ENCODE data around the gene ACACA.

ACACA gene

DNA sequence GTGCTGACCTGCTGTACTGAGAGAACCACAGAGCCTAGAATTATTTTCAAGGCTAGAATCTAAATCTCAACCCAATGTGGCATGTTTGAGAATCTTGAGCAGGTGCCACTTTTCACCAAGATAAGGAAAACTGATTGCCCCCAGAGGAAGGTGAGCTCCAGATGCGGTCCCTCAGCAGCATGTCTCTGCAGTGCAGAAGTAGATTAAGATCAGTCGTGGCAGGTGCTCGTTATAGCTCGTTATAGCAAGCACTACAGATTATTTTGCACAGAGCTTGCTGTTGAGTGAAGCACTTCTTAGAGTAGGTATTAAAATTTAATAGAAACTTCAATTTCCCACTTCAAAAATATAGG is 281.8 kb downstream of the ACACA start:
- DNase-seq, result no peak

- DNase-seq, result no peak
Measured at GRCh38 chr17:37123941-37124820, 282.5 kb downstream of the ACACA start.

DNA sequence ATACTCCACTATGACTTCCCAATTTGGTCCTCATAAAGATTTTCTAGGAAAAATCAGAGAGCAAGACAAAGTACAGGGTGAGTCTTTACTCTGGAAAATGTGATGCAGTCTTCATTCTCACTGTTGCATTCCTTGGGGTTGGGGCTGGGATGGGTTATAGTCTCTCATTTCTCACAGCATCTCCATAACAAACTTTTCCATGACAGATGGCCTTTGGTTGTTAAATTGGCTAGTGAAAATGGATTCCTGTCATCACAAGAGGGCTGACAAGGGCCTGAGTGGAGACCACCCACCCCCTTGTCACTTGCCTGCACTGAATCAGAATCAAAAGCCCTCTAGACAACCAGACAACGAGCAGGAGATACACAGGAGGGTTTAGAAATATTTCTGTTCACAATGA is 283.2 kb downstream of the ACACA start:
- DNase-seq, result no peak

DNA sequence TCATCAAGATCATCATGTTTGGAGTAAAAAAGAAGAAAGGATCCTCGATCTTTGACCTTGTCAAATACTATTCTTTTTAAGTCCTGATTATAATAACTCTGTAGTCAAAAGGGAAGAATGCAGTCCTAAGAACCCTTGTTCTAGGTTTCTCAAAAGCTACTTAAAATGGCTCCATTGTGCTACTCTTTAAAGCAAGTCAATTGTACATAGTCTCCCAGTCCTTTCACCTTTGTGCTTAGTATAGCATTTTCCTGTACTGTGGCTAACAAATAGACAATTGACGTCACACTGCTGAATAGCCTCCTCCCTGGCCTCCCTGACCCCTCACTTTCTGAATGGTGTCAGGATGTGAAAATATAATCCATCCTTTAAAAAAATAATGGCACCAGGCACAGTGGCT is 285.0 kb downstream of the ACACA start:
- DNase-seq, result no peak

DNA sequence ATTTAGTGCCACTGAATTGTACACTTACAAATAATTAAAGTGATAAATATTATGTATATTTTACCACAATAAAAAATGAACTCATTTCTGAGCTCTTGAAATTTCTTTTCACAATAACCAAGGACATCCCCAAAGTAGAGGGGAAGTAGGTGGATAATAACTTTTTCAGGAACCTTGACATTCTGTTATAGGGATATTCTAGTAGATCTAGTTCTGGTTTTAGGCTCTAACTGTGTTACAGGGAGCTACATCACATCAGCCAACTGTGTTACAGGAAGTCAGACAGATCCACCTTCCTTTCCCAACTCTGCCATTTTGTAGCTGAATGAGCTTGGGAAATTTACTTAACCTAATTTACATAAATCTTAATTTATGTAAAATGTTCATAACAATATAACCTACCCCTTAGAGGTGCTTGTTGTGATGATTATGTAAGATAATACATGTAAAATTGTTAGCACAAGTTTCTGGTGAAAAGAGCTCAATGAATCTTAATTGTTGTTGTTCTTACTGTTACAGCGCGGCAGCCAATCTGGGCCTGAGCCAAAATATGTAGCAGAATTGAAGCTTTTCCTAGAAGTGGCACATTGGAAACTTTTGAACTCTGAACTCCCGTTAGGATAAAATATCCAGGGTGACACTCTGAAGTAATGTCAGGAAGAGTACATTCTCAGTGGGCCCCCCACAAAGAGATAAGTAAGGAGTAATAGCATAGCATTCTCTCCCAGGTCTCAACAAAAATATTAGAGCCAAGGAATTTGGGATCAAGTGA is 288.1 kb downstream of the ACACA start:
- DNase-seq, result no peak

DNA sequence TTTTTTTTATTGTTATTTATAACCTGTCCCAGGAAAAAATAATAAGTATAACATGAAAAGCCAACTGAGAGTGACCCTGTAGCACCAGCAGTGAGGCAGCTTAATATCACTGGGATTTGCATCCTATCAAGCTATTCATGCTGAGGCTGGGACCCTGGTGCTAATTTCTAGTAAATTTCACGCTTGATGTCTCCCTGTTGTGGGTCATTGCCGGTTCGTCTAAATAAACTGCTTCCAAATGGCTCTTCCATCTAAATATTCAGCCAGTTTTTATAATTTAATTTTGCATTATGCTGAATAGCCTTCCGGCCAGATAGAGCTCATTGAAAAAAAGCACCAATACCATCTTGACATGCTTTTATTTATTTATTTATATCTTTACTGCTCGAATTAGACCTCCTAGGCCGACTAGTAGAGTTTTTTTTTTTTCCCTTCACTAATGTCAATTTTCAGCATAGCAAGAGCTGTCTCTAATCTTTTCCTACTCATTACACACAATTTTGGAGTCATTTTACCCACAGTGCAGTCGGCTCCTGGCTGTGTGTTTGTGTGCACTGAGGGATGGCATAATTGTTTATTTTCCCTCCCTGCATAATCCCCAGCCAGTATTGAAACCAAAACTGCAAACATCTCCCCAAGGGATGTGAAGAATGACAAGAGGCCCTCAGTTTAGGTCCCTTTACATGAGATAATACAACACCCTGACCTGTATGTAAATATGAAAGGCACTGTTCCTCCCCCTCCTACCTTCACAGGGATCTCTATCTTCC is 289.1 kb downstream of the ACACA start:
- DNase-seq, result no peak

DNA sequence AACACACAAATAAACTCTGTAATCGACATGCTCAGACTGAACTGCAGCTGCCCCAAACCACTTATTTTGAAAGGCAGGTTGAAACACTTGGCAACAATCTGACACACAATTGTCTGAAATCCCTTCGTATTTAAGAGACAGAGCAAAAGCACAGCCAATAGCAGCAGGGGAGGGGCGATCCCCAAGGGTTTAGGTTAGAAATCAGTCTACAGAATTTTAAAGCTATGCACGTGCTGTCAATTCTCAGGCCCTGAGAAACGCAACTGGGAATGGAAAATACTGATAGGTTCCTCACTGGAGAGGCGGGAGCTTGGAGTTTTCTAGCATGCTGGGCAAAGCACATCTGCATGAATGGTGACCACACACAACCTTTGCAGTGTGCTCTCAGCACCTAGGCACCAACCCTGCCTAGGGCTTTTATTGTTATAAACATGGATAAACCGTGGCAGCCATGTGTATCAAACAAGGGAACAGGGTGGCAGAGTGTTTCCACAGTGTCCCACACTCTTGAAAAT is 289.9 kb downstream of the ACACA start:
- no peak for DNase-seq

DNA sequence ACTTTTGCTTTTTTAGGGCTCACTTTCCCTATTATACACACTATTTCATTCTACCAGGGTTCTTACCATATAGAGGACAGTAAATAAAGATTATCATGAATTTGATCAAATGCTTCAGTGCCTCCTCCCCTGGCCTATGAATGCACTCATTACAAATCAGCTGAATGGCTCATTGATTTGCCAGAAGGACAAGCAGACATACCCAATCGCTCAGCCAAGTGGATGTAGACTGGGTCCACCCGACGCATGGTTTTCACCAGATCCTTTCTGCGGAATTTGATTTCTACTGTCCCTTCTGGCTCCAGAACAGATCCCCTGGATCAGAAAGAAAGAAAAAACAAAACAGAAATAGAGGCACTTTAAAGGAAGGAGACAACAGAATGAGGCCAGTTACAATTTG is 295.3 kb downstream of the ACACA start:
- no peak for DNase-seq

DNA sequence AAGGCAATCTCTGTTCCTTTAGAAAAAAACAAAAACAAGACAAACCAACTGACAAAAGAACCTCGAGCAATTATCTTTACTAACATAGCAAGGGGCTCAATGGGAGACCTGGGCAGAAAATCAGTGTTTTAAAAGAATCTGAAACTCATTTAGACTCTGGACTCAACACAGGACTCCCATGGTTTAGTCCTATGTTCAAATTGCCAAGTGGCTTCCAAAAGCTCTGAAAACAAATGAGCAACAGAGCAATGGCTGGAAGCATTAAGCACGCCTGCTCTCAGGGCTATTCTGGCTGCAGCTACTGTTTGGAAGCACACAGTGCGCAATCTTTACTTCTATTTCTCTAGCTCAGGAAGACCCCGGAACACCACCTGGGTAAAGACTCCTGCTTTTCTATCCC is 295.9 kb downstream of the ACACA start:
- DNase-seq, result no peak

DNA sequence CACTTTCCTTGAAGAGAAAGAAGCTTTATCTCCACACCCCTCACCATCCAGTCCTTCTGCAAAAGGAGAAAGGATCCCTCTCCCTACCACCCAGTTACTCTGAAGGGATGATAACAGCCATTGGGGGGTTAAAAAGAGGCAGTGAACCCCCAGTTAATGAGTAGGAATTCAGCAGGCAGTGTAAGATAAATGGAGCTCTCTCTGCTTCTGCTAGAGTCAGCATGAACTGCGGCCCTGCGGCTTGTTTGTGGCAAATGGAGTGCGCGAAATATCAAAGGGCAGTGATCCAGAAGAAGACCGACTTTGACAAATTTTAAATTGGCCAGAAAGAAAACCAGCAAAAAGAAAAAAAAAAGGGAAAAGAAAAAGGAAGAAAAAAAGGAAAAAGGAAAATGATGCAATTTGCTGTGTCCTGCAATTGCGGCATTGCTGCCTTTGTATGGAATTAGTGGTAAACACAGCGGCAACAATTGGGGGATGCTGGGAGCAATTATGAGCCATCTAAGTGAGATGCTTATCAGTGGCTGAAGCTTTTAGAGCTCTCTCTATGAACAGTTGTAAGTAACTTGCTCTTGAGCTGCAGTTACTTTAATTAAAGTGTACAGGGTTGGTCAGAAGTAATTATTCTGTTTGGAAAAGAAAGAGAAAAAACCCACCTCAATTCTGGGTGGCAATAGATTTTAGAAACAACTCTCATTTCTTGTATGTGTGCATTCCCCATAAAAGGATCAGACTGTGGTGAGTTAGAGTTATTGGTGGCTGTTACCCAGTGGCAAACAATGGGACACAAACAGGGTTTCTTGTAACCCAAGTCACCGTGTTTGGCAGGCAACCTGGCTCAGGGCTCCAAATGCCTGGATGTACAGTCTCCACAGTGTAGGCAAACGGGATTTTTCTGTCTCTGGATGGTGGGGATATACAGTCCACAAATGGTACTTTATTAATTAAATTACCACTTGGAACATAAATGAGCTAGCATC is 296.6 kb downstream of the ACACA start:
- no peak for DNase-seq

DNA sequence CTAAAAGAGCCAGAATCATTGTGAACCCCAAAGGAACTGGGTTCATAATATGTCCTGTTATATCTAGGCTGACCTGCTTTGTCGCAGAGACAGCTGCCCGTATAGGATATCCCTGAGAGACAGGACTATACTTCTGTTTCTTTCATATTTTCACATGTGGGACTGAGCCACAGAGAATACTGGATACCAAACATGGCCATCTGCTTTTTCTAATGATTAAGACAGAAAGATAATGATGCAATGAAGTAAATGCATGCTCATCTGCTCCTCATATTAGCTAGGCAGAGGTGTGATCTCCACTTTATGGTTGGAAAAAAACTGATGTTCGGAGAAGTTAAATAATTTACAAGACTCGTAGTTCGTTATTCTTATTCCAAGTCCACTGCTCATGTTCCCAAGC is 297.5 kb downstream of the ACACA start:
- no peak for DNase-seq

GRCh38 chr17:37107406-37108083 is 299.1 kb downstream of the ACACA start:
- DNase-seq, result no peak

GRCh38 chr17:37106049-37106448 is 300.6 kb downstream of the ACACA start:
- no peak for DNase-seq

GRCh38 chr17:37103231-37103630 is 303.4 kb downstream of the ACACA start:
- DNase-seq, result no peak

DNA sequence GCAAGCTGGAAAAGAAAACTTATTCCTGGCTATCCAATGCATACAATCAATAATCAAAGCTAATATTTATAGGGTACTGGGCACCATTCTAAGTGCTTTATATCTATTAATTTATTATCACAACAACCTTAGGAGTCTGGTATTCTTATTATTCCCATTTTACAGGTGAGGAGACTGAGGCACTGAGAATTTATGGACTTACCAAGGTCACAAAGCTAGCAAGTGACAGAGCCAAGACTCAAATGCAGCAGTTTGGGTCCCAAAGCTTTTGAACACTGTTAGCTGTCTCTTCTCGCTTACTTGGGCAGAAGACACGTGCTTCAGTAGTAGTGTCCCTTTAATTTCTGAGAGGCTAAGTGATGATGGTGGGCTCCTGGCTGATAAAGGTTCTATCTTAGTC is 305.3 kb downstream of the ACACA start:
- DNase-seq, result no peak

GRCh38 chr17:37100231-37100630 is 306.4 kb downstream of the ACACA start:
- peak; percentile 17 for DNase-seq

GRCh38 chr17:37098910-37099664 is 307.5 kb downstream of the ACACA start:
- DNase-seq, result no peak

- DNase-seq, result no peak
Measured at GRCh38 chr17:37098152-37098551, 308.5 kb downstream of the ACACA start.

GRCh38 chr17:37097154-37097553 is 309.5 kb downstream of the ACACA start:
- no peak for DNase-seq

DNA sequence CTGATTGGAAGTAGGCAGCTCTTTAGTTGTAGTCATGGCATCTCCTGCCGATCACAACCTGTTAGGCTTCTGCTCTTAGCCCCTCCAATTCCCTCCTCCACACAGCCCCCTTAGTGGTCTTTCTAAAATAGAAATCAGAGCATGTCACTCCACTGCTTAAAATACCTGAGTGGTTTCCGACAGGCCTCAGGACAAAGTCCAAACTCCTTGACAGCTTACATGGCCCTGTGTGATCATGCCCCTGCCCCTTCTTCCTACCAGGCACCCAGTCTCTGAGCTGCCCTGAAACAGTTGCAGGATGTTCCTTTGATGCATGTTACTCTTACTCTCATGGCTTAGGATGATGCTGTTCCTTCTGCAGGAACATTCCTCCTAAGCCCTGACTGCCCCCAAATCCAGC is 310.6 kb downstream of the ACACA start:
- no peak for DNase-seq

All from fibroblast of skin of back (primary cell).